ENCODE measurements around the gene MRPL57.
"Not testable (repeated sequence)": the region's sequence is repeated elsewhere in the genome, so short reads cannot be mapped to it uniquely, and the experiment has no call there.

DNA sequence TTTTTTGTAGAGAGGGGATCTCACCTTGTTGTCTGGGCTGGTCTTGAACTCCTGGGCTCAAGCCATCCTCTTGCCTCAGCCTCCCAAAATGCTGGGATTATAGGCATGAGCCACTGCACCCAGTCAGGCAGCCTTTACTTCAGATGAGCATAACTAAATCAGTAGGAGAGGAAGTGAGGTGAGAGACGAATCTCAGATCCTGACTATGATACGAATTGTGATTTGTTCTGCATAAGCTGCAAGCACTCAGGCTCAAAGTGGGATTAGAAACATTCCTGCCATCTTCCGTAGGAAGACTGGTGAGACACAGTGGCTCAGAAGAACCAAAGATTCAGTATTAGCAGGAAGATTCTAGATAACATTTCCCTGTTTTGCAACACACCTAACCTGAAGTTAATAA, 43.3 kb downstream of the MRPL57 start:
- TF ChIP-seq, protein P1, sequence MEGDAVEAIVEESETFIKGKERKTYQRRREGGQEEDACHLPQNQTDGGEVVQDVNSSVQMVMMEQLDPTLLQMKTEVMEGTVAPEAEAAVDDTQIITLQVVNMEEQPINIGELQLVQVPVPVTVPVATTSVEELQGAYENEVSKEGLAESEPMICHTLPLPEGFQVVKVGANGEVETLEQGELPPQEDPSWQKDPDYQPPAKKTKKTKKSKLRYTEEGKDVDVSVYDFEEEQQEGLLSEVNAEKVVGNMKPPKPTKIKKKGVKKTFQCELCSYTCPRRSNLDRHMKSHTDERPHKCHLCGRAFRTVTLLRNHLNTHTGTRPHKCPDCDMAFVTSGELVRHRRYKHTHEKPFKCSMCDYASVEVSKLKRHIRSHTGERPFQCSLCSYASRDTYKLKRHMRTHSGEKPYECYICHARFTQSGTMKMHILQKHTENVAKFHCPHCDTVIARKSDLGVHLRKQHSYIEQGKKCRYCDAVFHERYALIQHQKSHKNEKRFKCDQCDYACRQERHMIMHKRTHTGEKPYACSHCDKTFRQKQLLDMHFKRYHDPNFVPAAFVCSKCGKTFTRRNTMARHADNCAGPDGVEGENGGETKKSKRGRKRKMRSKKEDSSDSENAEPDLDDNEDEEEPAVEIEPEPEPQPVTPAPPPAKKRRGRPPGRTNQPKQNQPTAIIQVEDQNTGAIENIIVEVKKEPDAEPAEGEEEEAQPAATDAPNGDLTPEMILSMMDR (IDR thresholded peaks at IDR 0.05; ENCODE audit: low read depth, low read length), result not testable (repeated sequence)
- TF ChIP-seq, protein P2, sequence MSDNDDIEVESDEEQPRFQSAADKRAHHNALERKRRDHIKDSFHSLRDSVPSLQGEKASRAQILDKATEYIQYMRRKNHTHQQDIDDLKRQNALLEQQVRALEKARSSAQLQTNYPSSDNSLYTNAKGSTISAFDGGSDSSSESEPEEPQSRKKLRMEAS (IDR thresholded peaks at IDR 0.05; ENCODE audit: low read depth, low read length), result not testable (repeated sequence)
